ENCODE data around the gene TTC27. TPM values are rescaled to one million over a fixed set of nuclear protein-coding genes. Genes with fewer than 3 reads are reported as not detected.

The TTC27 gene
- total and polyA plus RNA-seq, 4 donors = 3.5 to 13.5 (median 6.3) TPM

DNA sequence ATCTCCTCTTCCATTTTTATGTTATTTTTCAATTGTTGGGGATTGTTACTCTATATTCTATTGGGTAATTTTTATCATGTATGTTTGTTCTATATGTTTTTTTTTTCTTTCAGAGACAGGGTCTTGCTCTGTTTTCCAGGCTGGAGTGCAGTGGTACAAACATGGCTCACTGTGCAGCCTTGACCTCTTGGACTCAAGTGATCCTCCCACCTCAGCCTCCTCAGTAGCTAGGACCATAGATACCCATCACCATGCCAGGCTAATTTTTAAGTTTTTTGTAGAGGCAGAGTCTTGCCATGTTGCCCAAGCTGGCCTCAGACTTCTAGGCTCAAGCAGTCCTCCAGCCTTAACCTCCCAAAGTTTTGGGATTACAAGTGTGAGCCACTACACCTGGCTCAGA is 88.7 kb downstream of the TTC27 start:
- DNase-seq (ENCODE audit: low spot score) = no peak
- Histone ChIP-seq H3K36me3 (ENCODE audit: control insufficient read depth in 4 of 4, insufficient read depth in 3 of 4, low read depth in 1 of 4, low read length in 3 of 4) (no peaks in the 10 kb centered on the region), H3K27me3 (ENCODE audit: control insufficient read depth in 4 of 4, insufficient read depth in 4 of 4, low read length in 3 of 4) (no peaks in the 10 kb centered on the region), H3K4me1 (ENCODE audit: control insufficient read depth in 4 of 4, insufficient read depth in 4 of 4, low read length in 3 of 4) (peaks cover 0 to 9% (median 6%) of the 10 kb centered on the region in 4 donors), H3K4me3 (ENCODE audit: low read depth in 1 of 3, low read length in 3 of 3) (no peak overlapping the region), H3K9ac (ENCODE audit: low read depth in 1 of 2, low read length in 2 of 2) (no peak overlapping the region), H3K9me3 (ENCODE audit: control insufficient read depth in 4 of 4, low read length in 3 of 4) (no peaks in the 10 kb centered on the region), H3K27ac (ENCODE audit: low read depth in 1 of 2, low read length in 2 of 2) (no peak overlapping the region)
- TF ChIP-seq EGR1 (IDR thresholded peaks at IDR 0.05; ENCODE audit: low read depth in 2 of 2) (no peak), NR2F2 (IDR thresholded peaks at IDR 0.05) (no peak), FOXA1 (IDR thresholded peaks at IDR 0.05) (no peak), YY1 (IDR thresholded peaks at IDR 0.05) (no peak)
- TF ChIP-seq, protein P1, sequence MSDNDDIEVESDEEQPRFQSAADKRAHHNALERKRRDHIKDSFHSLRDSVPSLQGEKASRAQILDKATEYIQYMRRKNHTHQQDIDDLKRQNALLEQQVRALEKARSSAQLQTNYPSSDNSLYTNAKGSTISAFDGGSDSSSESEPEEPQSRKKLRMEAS (IDR thresholded peaks at IDR 0.05) = no peak
- TF ChIP-seq, protein P2, sequence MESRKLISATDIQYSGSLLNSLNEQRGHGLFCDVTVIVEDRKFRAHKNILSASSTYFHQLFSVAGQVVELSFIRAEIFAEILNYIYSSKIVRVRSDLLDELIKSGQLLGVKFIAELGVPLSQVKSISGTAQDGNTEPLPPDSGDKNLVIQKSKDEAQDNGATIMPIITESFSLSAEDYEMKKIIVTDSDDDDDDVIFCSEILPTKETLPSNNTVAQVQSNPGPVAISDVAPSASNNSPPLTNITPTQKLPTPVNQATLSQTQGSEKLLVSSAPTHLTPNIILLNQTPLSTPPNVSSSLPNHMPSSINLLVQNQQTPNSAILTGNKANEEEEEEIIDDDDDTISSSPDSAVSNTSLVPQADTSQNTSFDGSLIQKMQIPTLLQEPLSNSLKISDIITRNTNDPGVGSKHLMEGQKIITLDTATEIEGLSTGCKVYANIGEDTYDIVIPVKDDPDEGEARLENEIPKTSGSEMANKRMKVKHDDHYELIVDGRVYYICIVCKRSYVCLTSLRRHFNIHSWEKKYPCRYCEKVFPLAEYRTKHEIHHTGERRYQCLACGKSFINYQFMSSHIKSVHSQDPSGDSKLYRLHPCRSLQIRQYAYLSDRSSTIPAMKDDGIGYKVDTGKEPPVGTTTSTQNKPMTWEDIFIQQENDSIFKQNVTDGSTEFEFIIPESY (IDR thresholded peaks at IDR 0.05) = no peak

DNA sequence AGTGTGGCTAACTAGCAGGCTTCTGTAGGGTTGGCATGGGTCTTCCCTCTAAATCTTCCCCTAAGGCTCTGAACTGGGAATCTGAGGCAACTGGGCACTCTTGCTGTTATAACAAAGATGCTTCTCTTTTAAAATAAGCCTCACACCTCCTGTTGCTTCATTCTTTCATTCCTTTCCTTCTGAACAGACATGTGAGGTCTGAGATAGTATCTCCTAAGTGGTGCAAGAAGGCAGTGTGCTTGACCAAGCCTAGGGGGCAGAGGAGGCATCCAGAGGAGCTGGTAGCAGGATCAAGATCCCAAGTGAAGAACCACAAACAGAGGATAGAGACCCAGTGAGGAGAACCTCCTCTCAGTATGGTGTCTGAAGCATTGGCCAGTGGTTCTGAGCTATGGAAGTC is 90.9 kb downstream of the TTC27 start:
- H3K36me3 ChIP-seq (ENCODE audit: control insufficient read depth in 4 of 4, insufficient read depth in 3 of 4, low read depth in 1 of 4, low read length in 3 of 4) = no peaks in the 10 kb centered on the region
- H3K4me1 ChIP-seq (ENCODE audit: control insufficient read depth in 4 of 4, insufficient read depth in 4 of 4, low read length in 3 of 4) = peaks cover 0 to 9% (median 6%) of the 10 kb centered on the region in 4 donors
- no peak for TF ChIP-seq HNF4A (conservative IDR thresholded peaks at IDR 0.05)
- TF ChIP-seq SP1 (IDR thresholded peaks at IDR 0.05) = no peak
- TF ChIP-seq, protein P3, sequence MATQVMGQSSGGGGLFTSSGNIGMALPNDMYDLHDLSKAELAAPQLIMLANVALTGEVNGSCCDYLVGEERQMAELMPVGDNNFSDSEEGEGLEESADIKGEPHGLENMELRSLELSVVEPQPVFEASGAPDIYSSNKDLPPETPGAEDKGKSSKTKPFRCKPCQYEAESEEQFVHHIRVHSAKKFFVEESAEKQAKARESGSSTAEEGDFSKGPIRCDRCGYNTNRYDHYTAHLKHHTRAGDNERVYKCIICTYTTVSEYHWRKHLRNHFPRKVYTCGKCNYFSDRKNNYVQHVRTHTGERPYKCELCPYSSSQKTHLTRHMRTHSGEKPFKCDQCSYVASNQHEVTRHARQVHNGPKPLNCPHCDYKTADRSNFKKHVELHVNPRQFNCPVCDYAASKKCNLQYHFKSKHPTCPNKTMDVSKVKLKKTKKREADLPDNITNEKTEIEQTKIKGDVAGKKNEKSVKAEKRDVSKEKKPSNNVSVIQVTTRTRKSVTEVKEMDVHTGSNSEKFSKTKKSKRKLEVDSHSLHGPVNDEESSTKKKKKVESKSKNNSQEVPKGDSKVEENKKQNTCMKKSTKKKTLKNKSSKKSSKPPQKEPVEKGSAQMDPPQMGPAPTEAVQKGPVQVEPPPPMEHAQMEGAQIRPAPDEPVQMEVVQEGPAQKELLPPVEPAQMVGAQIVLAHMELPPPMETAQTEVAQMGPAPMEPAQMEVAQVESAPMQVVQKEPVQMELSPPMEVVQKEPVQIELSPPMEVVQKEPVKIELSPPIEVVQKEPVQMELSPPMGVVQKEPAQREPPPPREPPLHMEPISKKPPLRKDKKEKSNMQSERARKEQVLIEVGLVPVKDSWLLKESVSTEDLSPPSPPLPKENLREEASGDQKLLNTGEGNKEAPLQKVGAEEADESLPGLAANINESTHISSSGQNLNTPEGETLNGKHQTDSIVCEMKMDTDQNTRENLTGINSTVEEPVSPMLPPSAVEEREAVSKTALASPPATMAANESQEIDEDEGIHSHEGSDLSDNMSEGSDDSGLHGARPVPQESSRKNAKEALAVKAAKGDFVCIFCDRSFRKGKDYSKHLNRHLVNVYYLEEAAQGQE (IDR thresholded peaks at IDR 0.05) = no peak
- no peak for TF ChIP-seq EGR1 (IDR thresholded peaks at IDR 0.05; ENCODE audit: low read depth in 2 of 2)
- no peak for TF ChIP-seq RAD21 (IDR thresholded peaks at IDR 0.05)
- TF ChIP-seq, protein P2 (IDR thresholded peaks at IDR 0.05) = no peak
- TF ChIP-seq JUND (IDR thresholded peaks at IDR 0.05) = no peak
- no peak overlapping the region for H3K27ac ChIP-seq (ENCODE audit: low read depth in 1 of 2, low read length in 2 of 2)
- H3K27me3 ChIP-seq (ENCODE audit: control insufficient read depth in 4 of 4, insufficient read depth in 4 of 4, low read length in 3 of 4) = no peaks in the 10 kb centered on the region
- H3K9me3 ChIP-seq (ENCODE audit: control insufficient read depth in 4 of 4, low read length in 3 of 4) = no peaks in the 10 kb centered on the region
- H3K9ac ChIP-seq (ENCODE audit: low read depth in 1 of 2, low read length in 2 of 2) = no peak overlapping the region
- DNase-seq (ENCODE audit: low spot score) = no peak
- no peak overlapping the region for H3K4me3 ChIP-seq (ENCODE audit: low read depth in 1 of 3, low read length in 3 of 3)

Measured in liver (tissue), 9 donors.